Measurements from ENCODE around the gene THAP3. TPM values are rescaled to one million over a fixed set of nuclear protein-coding genes. Genes with fewer than 3 reads are reported as not detected.

THAP3 gene
- total and polyA plus RNA-seq, 12 donors, result 6.8 to 27.6 (median 12.1) TPM

DNA sequence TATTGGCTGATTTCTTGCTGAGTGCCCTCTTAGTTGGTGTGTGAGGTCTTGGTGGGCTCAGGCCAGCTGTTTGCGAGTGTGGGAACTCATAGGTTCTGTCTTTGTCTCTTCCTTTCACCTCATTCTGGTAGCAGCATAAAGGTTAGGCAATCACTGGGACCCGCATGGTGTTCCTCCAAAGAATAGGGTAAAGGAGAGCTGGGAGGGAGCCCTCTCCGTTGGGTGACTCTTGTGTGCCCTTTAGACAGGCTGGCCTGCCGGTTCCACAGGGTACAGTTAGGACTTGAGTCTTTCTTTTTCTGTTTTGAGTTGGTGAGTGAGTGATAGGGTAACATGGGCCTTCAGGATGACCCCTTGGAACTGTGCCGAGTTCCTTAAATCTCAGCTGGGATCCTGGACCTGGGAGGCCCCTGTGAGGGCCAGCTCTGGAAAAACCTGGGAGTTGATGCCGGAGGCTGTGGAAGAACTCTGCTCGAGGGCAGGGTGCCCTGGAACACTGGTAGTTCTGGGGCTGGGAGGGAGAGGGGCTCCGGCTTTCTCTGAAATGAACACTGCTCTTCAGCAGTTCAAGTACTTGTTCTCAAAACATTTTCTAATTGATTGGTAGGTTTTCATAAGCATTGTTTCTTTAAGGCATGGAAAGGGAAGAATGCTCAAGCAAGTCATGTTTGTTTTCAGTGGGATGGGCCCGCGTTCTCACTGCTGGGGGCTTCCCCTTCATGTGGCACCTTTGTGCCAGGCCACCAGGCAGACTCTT, 2.1 kb upstream of the THAP3 start:
- DNase-seq (no peak), ATAC-seq (no peak)
- Histone ChIP-seq H3K36me3 (peaks cover 0 to 75% (median 20%) of the 10 kb centered on the region in 9 donors), H3K27me3 (no peaks in the 10 kb centered on the region), H3K4me1 (peaks cover 8 to 26% (median 22%) of the 10 kb centered on the region in 9 donors), H3K27ac (no peak overlapping the region), H3K4me3 (no peak overlapping the region), H3K9me3 (no peaks in the 10 kb centered on the region)
- intact Hi-C loops (cut with DNase I), result no loop called here
- 87% methylated on average over 10 of the region's 10 CpGs for WGBS, 2 donors
- TF ChIP-seq, protein P1, sequence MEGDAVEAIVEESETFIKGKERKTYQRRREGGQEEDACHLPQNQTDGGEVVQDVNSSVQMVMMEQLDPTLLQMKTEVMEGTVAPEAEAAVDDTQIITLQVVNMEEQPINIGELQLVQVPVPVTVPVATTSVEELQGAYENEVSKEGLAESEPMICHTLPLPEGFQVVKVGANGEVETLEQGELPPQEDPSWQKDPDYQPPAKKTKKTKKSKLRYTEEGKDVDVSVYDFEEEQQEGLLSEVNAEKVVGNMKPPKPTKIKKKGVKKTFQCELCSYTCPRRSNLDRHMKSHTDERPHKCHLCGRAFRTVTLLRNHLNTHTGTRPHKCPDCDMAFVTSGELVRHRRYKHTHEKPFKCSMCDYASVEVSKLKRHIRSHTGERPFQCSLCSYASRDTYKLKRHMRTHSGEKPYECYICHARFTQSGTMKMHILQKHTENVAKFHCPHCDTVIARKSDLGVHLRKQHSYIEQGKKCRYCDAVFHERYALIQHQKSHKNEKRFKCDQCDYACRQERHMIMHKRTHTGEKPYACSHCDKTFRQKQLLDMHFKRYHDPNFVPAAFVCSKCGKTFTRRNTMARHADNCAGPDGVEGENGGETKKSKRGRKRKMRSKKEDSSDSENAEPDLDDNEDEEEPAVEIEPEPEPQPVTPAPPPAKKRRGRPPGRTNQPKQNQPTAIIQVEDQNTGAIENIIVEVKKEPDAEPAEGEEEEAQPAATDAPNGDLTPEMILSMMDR (IDR thresholded peaks at IDR 0.05), result no peak

DNA sequence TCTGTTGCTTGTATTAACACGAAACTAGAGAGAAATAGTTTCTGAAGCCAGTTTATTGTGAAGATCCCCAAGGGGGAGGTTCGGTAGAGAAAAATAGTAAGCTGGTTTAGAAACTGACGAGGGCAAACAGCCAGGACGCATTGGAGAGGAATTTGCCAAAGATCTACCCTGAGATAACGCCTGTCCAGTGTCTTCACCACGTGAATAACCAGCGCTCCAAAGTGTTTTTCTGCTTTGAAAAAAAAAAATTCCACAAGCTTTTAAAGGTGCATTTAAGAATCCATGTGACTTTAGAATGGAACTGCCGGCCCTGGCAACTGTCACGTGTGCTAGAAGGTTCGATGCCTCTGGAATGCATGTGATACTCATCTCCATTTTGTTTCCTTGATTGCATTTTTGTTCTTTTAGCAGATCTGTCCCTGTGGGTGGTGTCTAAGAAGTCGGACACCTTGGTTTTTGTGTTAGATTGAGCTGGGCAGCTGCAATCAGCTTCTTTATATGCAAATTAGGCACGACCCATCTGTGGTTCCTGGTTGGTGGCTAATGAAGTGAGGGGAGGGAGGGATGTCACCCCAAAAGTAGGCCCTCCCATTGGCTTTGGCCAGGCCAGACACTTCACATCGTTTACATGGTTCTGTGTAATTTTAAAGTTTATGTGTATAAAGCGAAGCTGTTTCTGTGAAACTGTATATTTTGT, 1.3 kb upstream of the THAP3 start:
- intact Hi-C loops (cut with DNase I), result no loop called here

DNA sequence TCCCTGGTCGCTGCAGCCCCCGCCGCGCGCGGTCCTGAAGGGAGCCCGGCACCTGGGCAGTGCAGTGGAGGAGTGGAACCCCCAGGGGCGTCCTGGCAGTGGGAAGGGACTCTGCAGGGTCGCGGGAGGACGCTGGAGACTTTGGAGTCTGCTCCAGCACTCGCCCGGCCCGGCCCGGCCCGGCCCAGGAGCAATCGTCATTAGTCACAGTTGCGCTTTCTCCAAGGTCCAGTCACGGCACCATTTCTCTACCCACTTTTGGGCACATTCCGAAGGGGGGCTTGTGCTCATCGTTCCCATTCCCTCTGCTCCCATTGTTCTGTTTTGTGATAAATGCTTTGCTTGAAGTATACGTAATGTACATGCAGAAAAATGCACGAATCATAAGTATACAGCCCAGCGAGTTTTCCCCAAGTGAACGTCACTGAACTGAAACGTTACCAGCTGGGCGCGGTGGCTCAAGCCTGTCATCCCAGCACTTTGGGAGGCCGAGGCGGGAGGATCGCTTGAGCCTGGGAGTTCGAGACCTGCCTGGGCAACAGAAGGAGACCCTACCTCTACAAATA, 999 bp downstream of the THAP3 start:
- Histone ChIP-seq H3K27ac (peak overlapping the region; percentile 54 to 91 (median 85)), H3K27me3 (no peaks in the 10 kb centered on the region), H3K36me3 (peaks cover 0 to 76% (median 35%) of the 10 kb centered on the region in 9 donors), H3K4me3 (peak overlapping the region; percentile 64 to 95 (median 86)), H3K4me1 (peaks cover 8 to 26% (median 22%) of the 10 kb centered on the region in 9 donors), H3K9me3 (no peaks in the 10 kb centered on the region)
- DNase-seq (peak in 1 of 2 donors; percentile 46), ATAC-seq (peak; percentile 6 to 42 (median 19))
- WGBS, 2 donors, result 7 to 11% methylated on average over 30 to 32 of the region's 32 CpGs
- TF ChIP-seq, protein P1 (IDR thresholded peaks at IDR 0.05), result no peak
- intact Hi-C loops (cut with DNase I), result loop anchor here in 3 of 10 donors (5.0 kb wide), 3 partner anchors 53 to 73 kb away; partner anchors contain the start of genes NOL9 (in 1 of the 3) and TAS1R1 (in 1 of the 3)

More for the DNA sequence above, 1.3 kb upstream of the THAP3 start:
- TF ChIP-seq, protein P1 (IDR thresholded peaks at IDR 0.05), result no peak
- DNase-seq (no peak), ATAC-seq (no peak)
- WGBS, 2 donors, result 73 to 75% methylated on average over 14 of the region's 14 CpGs
- Histone ChIP-seq H3K4me1 (peaks cover 8 to 26% (median 22%) of the 10 kb centered on the region in 9 donors), H3K27me3 (no peaks in the 10 kb centered on the region), H3K27ac (no peak overlapping the region), H3K36me3 (peaks cover 0 to 75% (median 20%) of the 10 kb centered on the region in 9 donors), H3K4me3 (no peak overlapping the region), H3K9me3 (no peaks in the 10 kb centered on the region)

DNA sequence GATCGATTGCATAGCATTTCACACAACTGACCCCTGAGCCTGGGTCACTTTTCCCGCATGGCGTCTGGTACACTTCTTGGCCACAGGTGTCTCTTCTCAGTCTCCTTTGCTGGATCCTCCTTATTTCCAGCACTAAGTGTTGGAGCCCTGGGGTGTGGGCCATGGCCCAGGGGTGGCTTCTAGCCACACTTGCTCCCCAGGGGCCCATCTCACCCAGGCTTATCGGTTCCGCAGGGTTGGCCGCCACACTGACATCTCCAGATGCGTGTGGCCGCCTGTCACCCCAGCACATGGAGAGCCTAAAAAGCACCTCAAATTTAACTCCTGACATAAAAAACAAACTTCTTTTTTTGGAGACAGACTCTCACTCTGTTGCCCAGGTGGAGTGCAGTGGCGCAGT, 2.4 kb downstream of the THAP3 start:
- no peak for ATAC-seq
- H3K27ac ChIP-seq, result no peak overlapping the region
- peak overlapping the region in 1 of 10 donors; percentile 80 for H3K4me3 ChIP-seq
- H3K36me3 ChIP-seq, result peaks cover 0 to 76% (median 30%) of the 10 kb centered on the region in 9 donors
- TF ChIP-seq, protein P1 (IDR thresholded peaks at IDR 0.05), result no peak
- 92 to 96% methylated on average over 9 of the region's 9 CpGs for WGBS, 2 donors
- intact Hi-C loops (cut with DNase I), result loop anchor here in 3 of 10 donors (5.0 kb wide), 3 partner anchors 55 to 75 kb away; partner anchors contain the start of genes NOL9 (in 1 of the 3) and TAS1R1 (in 1 of the 3)
- DNase-seq, result no peak
- no peaks in the 10 kb centered on the region for H3K27me3 ChIP-seq
- H3K9me3 ChIP-seq, result no peaks in the 10 kb centered on the region
- H3K4me1 ChIP-seq, result peaks cover 8 to 26% (median 22%) of the 10 kb centered on the region in 9 donors

Measured in heart right ventricle (tissue), 16 donors.